H1 (cell line): ENCODE measurements around the gene FAM186B. TPM values are rescaled to one million over a fixed set of nuclear protein-coding genes. Genes with fewer than 3 reads are reported as not detected.

Experiments
- CTCF ChIA-PET: fragments of 300-600 bp; sonication (Branson Sonifier 250); formaldehyde crosslinking; loops from one replicate; lab custom pipeline; 2021; ENCODE audit not compliant: partially characterized antibody; lab: Charles Lee
- POLR2A ChIA-PET: fragments of 300-600 bp; sonication (Branson Sonifier 250); formaldehyde crosslinking; loops from one replicate; lab custom pipeline; 2021; ENCODE audit warnings: inconsistent platforms; ENCODE audit not compliant: partially characterized antibody; lab: Charles Lee
- DNase-seq, 2 experiments: peaks; one replicate each; pipeline versions ENCODE4 v3.0.0 to v3.0.0-alpha.2; 2010 to 2022; ENCODE audit warnings: low spot score in 2 of 2, low read depth in 1 of 2, mixed read lengths in 1 of 2
- FAIRE-seq: peaks from 2 replicates; lab custom pipeline; 2011; peaks lifted over from hg19 to GRCh38; lab: Jason Lieb, UNC
- H2AFZ ChIP-seq: 2 replicates; pipeline ENCODE4 v1.8.1; 2012; ENCODE audit warnings: low read length, inconsistent platforms
- H2AK5ac ChIP-seq: 2 replicates; pipeline ENCODE4 v1.6.1; 2013; ENCODE audit warnings: low read depth, low read length
- H2BK120ac ChIP-seq: replicated peaks from 2 replicates; pipeline ENCODE3; 2013; ENCODE audit warnings: low read depth, low read length, inconsistent platforms
- H2BK12ac ChIP-seq: 2 replicates; pipeline ENCODE4 v1.6.1; 2013; ENCODE audit warnings: low read depth, low read length
- H2BK15ac ChIP-seq: 2 replicates; pipeline ENCODE4 v1.6.1; 2013; ENCODE audit warnings: low read length
- H2BK20ac ChIP-seq: 2 replicates; pipeline ENCODE4 v1.6.1; 2013; ENCODE audit warnings: low read length
- H2BK5ac ChIP-seq: 2 replicates; pipeline ENCODE4 v1.6.1; 2013; ENCODE audit warnings: low read depth, low read length
- H3K14ac ChIP-seq: 2 replicates; pipeline ENCODE4 v1.6.1; 2013; ENCODE audit warnings: inconsistent platforms; ENCODE audit not compliant: insufficient read length
- H3K18ac ChIP-seq: 2 replicates; pipeline ENCODE4 v1.6.1; 2013; ENCODE audit warnings: low read length; ENCODE audit errors: extremely low read depth
- H3K23ac ChIP-seq: 2 replicates; pipeline ENCODE4 v1.6.1; 2013; ENCODE audit warnings: inconsistent platforms; ENCODE audit not compliant: insufficient read length
- H3K23me2 ChIP-seq: 2 replicates; pipeline ENCODE4 v1.6.1; 2013; ENCODE audit warnings: low read depth, low read length
- H3K27ac ChIP-seq: 2 replicates; pipeline ENCODE4 v1.6.1; 2011; ENCODE audit warnings: low read depth, low read length, inconsistent platforms
- H3K27me3 ChIP-seq, 4 experiments: replicated peaks in 1 of 4; 1 replicate in 1 of 4; 2 replicates in 3 of 4; pipeline versions ENCODE4 v1.6.1 to v1.8.1; 2011 to 2013; ENCODE audit warnings: low read length in 3 of 4, mild to moderate bottlenecking in 3 of 4, inconsistent platforms in 2 of 4, mixed read lengths in 2 of 4, moderate library complexity in 1 of 4; ENCODE audit not compliant: control insufficient read depth in 3 of 4, insufficient read depth in 3 of 4; ENCODE audit errors: extremely low read depth in 1 of 4
- H3K36me3 ChIP-seq, 4 experiments: 2 replicates each; pipeline versions ENCODE4 v1.6.1 to v1.8.1; 2011 to 2013; ENCODE audit warnings: mild to moderate bottlenecking in 4 of 4, low read length in 3 of 4, moderate library complexity in 2 of 4, control low read depth in 1 of 4, inconsistent platforms in 1 of 4; ENCODE audit not compliant: insufficient read depth in 4 of 4, control insufficient read depth in 2 of 4
- H3K4ac ChIP-seq: replicated peaks from 2 replicates; pipeline ENCODE3; 2013; ENCODE audit warnings: low read length, low read depth, mixed read lengths, inconsistent platforms; ENCODE audit not compliant: insufficient read length
- H3K4me1 ChIP-seq, 4 experiments: replicated peaks in 1 of 4; 1 replicate in 1 of 4; 2 replicates in 3 of 4; pipeline versions ENCODE4 v1.6.1 to v1.8.1; 2011 to 2013; ENCODE audit warnings: low read length in 3 of 4, inconsistent platforms in 2 of 4, mixed read lengths in 1 of 4; ENCODE audit not compliant: insufficient read depth in 4 of 4, control insufficient read depth in 3 of 4
- H3K4me2 ChIP-seq, 2 experiments: 2 replicates each; pipeline versions ENCODE4 v1.6.1 to v1.8.1; 2011 to 2013; ENCODE audit warnings: low read depth in 2 of 2, low read length in 2 of 2, control low read depth in 1 of 2, inconsistent platforms in 1 of 2, mild to moderate bottlenecking in 1 of 2; ENCODE audit not compliant: insufficient read depth in 1 of 2
- H3K4me3 ChIP-seq, 4 experiments: fragments of 200-600, 300-600 bp in 1 of 4; sonication (generic), shearing (Covaris generic), sonication (Bioruptor Twin) in 1 of 4; 2 replicates each; pipeline versions ENCODE4 v1.5.1 to v1.8.1; 2011 to 2016; ENCODE audit warnings: low read length in 4 of 4, low read depth in 3 of 4, control low read depth in 2 of 4, inconsistent platforms in 2 of 4, mild to moderate bottlenecking in 2 of 4, mixed read lengths in 1 of 4, moderate library complexity in 1 of 4; ENCODE audit not compliant: insufficient read depth in 2 of 4; ENCODE audit errors: extremely low read depth in 1 of 4
- H3K56ac ChIP-seq: replicated peaks from 2 replicates; pipeline ENCODE3; 2013; ENCODE audit warnings: low read depth, mild to moderate bottlenecking, mixed read lengths, low read length, inconsistent platforms; ENCODE audit not compliant: insufficient read length
- H3K79me1 ChIP-seq: 2 replicates; pipeline ENCODE4 v1.6.1; 2013; ENCODE audit warnings: low read depth, low read length, control low read depth
- H3K79me2 ChIP-seq, 2 experiments: 2 replicates each; pipeline versions ENCODE4 v1.6.1 to v1.8.1; 2012 to 2013; ENCODE audit warnings: low read length in 2 of 2, mild to moderate bottlenecking in 2 of 2, inconsistent platforms in 1 of 2; ENCODE audit not compliant: insufficient read depth in 2 of 2, control insufficient read depth in 1 of 2
- H3K9ac ChIP-seq, 4 experiments: replicated peaks in 1 of 4; 1 replicate in 1 of 4; 2 replicates in 3 of 4; pipeline versions ENCODE4 v1.6.1 to v1.8.1; 2011 to 2013; ENCODE audit warnings: low read depth in 3 of 4, low read length in 3 of 4, control low read depth in 2 of 4, mild to moderate bottlenecking in 2 of 4, moderate library complexity in 2 of 4, inconsistent platforms in 1 of 4; ENCODE audit errors: extremely low read depth in 1 of 4
- H3K9me3 ChIP-seq, 2 experiments: 2 replicates each; pipeline versions ENCODE4 v1.6.1 to v1.8.1; 2012 to 2013; ENCODE audit warnings: mild to moderate bottlenecking in 2 of 2, moderate library complexity in 2 of 2, control low read depth in 1 of 2, inconsistent platforms in 1 of 2, low read depth in 1 of 2, low read length in 1 of 2, mixed read lengths in 1 of 2; ENCODE audit not compliant: insufficient read depth in 2 of 2
- H4K20me1 ChIP-seq, 2 experiments: replicated peaks in 1 of 2; 2 replicates each; pipeline versions ENCODE3 to v1.8.1; 2011 to 2013; ENCODE audit warnings: inconsistent platforms in 2 of 2, low read length in 2 of 2, mild to moderate bottlenecking in 1 of 2; ENCODE audit not compliant: insufficient read depth in 2 of 2, control insufficient read depth in 1 of 2
- H4K5ac ChIP-seq: 2 replicates; pipeline ENCODE4 v1.6.1; 2013; ENCODE audit warnings: low read length, low read depth, mixed read lengths, inconsistent platforms; ENCODE audit not compliant: insufficient read length
- H4K8ac ChIP-seq: 2 replicates; pipeline ENCODE4 v1.8.0; 2013; ENCODE audit warnings: mild to moderate bottlenecking, moderate library complexity, low read length, inconsistent platforms; ENCODE audit not compliant: insufficient read depth; ENCODE audit errors: extremely low read depth
- H4K91ac ChIP-seq: replicated peaks from 2 replicates; pipeline ENCODE3; 2013; ENCODE audit warnings: low read length, mixed read lengths, inconsistent platforms; ENCODE audit not compliant: insufficient read length
- CBX5 ChIP-seq: fragments of 300-800, 300-1000 bp; sonication (generic); IDR thresholded peaks from 2 replicates; pipeline ENCODE4 v1.7.1; 2016; ENCODE audit warnings: antibody characterized with exemption, low read length, low read depth
- CHD2 ChIP-seq: IDR thresholded peaks from 2 replicates; pipeline ENCODE4 v1.6.1; 2012; ENCODE audit warnings: low read length, improper control_type of control experiment
- EZH2 ChIP-seq: fragments of 200-600 bp; sonication (generic); IDR thresholded peaks from 2 replicates; pipeline ENCODE4 v1.7.1; 2012; ENCODE audit warnings: low read depth, mild to moderate bottlenecking, moderate library complexity, low read length, inconsistent platforms; ENCODE audit not compliant: severe bottlenecking
- MAFK ChIP-seq: IDR thresholded peaks from 2 replicates; pipeline ENCODE4 v1.6.1; 2012; ENCODE audit warnings: low read depth, mild to moderate bottlenecking, improper control_type of control experiment, low read length
- NANOG ChIP-seq: IDR thresholded peaks from 2 replicates; pipeline ENCODE4 v1.6.1; 2011; ENCODE audit warnings: low read length, low read depth, mild to moderate bottlenecking, inconsistent platforms; ENCODE audit not compliant: insufficient read depth, poor library complexity, severe bottlenecking
- TEAD4 ChIP-seq: IDR thresholded peaks from 2 replicates; pipeline ENCODE4 v1.6.1; 2012; ENCODE audit warnings: low read depth, low read length, inconsistent platforms, mixed read lengths
- WGBS, 2 experiments: shearing (Covaris generic) in 1 of 2; methylation state at CpG; one replicate each; pipeline versions ENCODE4 v1.1.6 to v1.1.7; 2013 to 2015; ENCODE audit warnings: low lambda C conversion rate in 2 of 2, mixed read lengths in 2 of 2, inconsistent platforms in 1 of 2, low coverage in 1 of 2, missing lambda C conversion rate in 1 of 2; ENCODE audit not compliant: insufficient replicate concordance in 2 of 2, insufficient coverage in 1 of 2, insufficient read length in 1 of 2; ENCODE audit errors: extremely low coverage in 1 of 2, missing lambda C conversion rate in 1 of 2; 5-methylcytosine and 5-hydroxymethylcytosine counted together
- polyA plus RNA-seq, 7 experiments: library from polyadenylated mRNA; depleted of rRNA in 3 of 7; stranded (reverse) in 5 of 7; unstranded in 2 of 7; fragments of >200 nt in 5 of 7; fragments of 200-250 nt in 2 of 7; gene quantifications; 1 replicate in 5 of 7; 2 replicates in 1 of 7; 4 replicates in 1 of 7; pipeline versions ENCODE4 v1.2.1 to v1.2.3, GENCODE V29; 2011 to 2013; ENCODE audit warnings: missing spikeins in 2 of 7, mixed read lengths in 2 of 7
- total RNA-seq: library from RNA; stranded (reverse); fragmentation: NEBNext Ultra II Directional; extraction: Animal tissue kit (Norgen Biotek cat#: 25700); gene quantifications from 2 replicates; pipeline ENCODE4 v1.2.1, GENCODE V29; 2021
- TF ChIP-seq, protein P1 (sequence below): IDR thresholded peaks from 2 replicates; pipeline ENCODE4 v1.6.1; 2012; ENCODE audit warnings: inconsistent platforms
- TF ChIP-seq, protein P2 (sequence below): IDR thresholded peaks from 2 replicates; pipeline ENCODE4 v1.6.1; 2011; ENCODE audit warnings: low read length, improper control_type of control experiment

FAM186B gene
- total and polyA plus RNA-seq, 2 of the 8 experiments (the other 6 are each of a cell fraction or from before 2014, with no cell fraction given), result 0.12 to 0.73 TPM

DNA sequence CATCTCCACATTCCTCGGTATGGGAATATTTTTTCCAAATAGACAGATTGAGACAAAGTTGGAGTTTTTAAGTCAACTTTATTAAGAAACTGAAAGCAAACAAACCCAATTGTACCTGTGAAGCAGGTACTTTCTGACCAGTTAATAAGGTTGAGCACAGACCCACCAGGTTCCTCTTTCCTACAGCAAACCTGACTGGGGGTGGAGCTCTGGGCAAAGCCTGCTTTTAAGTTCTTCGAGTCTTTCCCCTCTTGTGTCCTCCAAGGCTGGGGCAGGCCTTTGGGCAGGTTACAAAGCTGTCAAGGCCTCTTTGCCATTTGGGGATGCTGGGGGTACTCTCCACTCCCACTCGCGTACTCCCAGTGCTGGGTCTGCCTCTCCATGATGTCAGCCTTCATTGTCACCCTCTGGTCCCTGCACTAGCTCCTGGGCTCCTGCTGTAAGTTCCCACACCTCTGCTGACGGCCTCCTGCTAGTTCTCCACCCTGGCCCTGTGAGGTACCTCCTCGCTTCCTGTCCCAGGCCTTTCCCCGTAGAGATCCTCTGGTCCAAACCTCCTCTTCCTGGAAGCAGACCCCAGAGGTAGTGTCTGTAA, 63.4 kb downstream of the FAM186B start:
- DNase-seq (no peak), FAIRE-seq (no peak)
- H2BK120ac ChIP-seq, result no peak overlapping the region
- TF ChIP-seq TEAD4 (no peak), CHD2 (no peak), NANOG (no peak), MAFK (no peak), EZH2 (no peak), CBX5 (no peak)
- TF ChIP-seq, protein P1, sequence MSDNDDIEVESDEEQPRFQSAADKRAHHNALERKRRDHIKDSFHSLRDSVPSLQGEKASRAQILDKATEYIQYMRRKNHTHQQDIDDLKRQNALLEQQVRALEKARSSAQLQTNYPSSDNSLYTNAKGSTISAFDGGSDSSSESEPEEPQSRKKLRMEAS, result no peak
- TF ChIP-seq, protein P2, sequence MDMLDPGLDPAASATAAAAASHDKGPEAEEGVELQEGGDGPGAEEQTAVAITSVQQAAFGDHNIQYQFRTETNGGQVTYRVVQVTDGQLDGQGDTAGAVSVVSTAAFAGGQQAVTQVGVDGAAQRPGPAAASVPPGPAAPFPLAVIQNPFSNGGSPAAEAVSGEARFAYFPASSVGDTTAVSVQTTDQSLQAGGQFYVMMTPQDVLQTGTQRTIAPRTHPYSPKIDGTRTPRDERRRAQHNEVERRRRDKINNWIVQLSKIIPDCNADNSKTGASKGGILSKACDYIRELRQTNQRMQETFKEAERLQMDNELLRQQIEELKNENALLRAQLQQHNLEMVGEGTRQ, result no peak
- H3K79me1 ChIP-seq, result no peaks in the 10 kb centered on the region
- WGBS, 2 experiments, result 88% methylated on average over 7 of the region's 7 CpGs; no CpG with 5 or more reads in 1 of the 2 experiments
- H3K18ac ChIP-seq, result no peak overlapping the region
- no peak overlapping the region for H2BK20ac ChIP-seq
- H3K56ac ChIP-seq, result no peak overlapping the region
- peaks cover 62 to 98% (median 94%) of the 10 kb centered on the region in 4 experiments for H3K27me3 ChIP-seq
- peaks cover 0 to 6% (median 0%) of the 10 kb centered on the region in 4 experiments; a peak in 1 of 8 replicates for H3K36me3 ChIP-seq
- no peak overlapping the region for H3K27ac ChIP-seq
- H3K4ac ChIP-seq, result no peak overlapping the region
- peaks cover 5 to 14% of the 10 kb centered on the region in 2 experiments for H4K20me1 ChIP-seq
- ChIA-PET POLR2A (no interaction called here), CTCF (interaction anchor here (0.5 to 1.9 kb wide), 7 partner anchors 12 to 244 kb away, joined by 3 to 9 read pairs (median 4); no protein-coding TSS in a partner anchor)
- peaks cover 0 to 34% (median 17%) of the 10 kb centered on the region in 4 experiments; a peak in 6 of 7 replicates for H3K4me1 ChIP-seq
- peak overlapping the region; percentile 46; the same call in 1 of the 2 replicates for H2BK15ac ChIP-seq
- H3K14ac ChIP-seq, result no peak overlapping the region
- H3K9me3 ChIP-seq, result no peaks in the 10 kb centered on the region
- H3K4me3 ChIP-seq, result no peak overlapping the region
- no peak overlapping the region for H4K5ac ChIP-seq
- no peak overlapping the region for H4K91ac ChIP-seq
- H3K23me2 ChIP-seq, result peaks cover 16% of the 10 kb centered on the region
- H2AFZ ChIP-seq, result no peak overlapping the region
- H3K23ac ChIP-seq, result no peak overlapping the region
- H2BK5ac ChIP-seq, result no peak overlapping the region
- H3K9ac ChIP-seq, result no peak overlapping the region
- H4K8ac ChIP-seq, result no peak overlapping the region
- 0 out of 2 replicates have a peak overlapping the region, but pooled peaks have one; percentile 27 for H2BK12ac ChIP-seq
- no peaks in the 10 kb centered on the region for H3K79me2 ChIP-seq
- H2AK5ac ChIP-seq, result no peak overlapping the region
- H3K4me2 ChIP-seq, result no peak overlapping the region
